Mammary epithelial cell (primary cell): Measurements from ENCODE around the gene NET1.

Source experiments
- CTCF ChIP-seq, 2 donors: IDR thresholded peaks in 1 of 2; conservative IDR thresholded peaks in 1 of 2; 2 replicates each; pipeline ENCODE4 v1.5.1; 2011 to 2012; ENCODE audit warnings: inconsistent platforms in 2 of 2, low read length in 2 of 2, mild to moderate bottlenecking in 2 of 2, control low read depth in 1 of 2, low read depth in 1 of 2; ENCODE audit not compliant: insufficient read depth in 1 of 2; ENCODE audit errors: extremely low read depth in 1 of 2
- EZH2 ChIP-seq: IDR thresholded peaks from 2 replicates; pipeline ENCODE4 v1.6.1; 2012; ENCODE audit warnings: low read length, inconsistent platforms, borderline replicate concordance

GRCh38 chr10:5458949-5459747 is 46.8 kb downstream of the NET1 start:
- TF ChIP-seq CTCF (conservative IDR thresholded peaks at IDR 0.05 in 1 of 2, IDR thresholded peaks at IDR 0.05 in 1 of 2; ENCODE audit: extremely low read depth in 1 of 2, insufficient read depth in 1 of 2, low read depth in 1 of 2, low read length in 2 of 2) (no peak), EZH2 (no peak)
